SH-SY5Y (cell line): ENCODE measurements around the gene AKAP12.

Experiments
- GATA2 ChIP-seq: IDR thresholded peaks from 2 replicates; pipeline ENCODE4 v1.6.1; 2011; ENCODE audit warnings: mild to moderate bottlenecking, low read depth, low read length
- GATA3 ChIP-seq: IDR thresholded peaks from 2 replicates; pipeline ENCODE4 v1.6.1; 2011; ENCODE audit warnings: low read depth, mild to moderate bottlenecking, low read length, moderate library complexity

DNA sequence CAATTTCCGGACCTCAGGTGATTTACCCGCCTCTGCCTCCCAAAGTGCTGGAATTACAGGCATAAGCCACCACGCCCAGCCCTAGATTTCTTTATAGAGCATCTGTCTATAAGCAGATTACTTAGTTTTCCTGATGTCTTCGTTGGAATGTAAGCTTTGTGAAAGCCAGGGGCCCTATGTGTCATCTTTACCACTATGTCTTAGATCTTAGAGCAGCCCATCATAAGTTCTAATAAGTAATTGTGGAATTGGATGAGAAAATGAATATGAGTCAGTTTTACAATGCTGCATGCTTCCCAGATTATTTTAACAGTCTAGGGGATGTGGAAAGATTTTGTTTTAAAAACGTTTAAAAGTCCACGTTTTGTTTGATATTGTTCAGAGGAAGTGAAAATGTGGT lies 160.7 kb downstream of the AKAP12 start:
- TF ChIP-seq GATA2 (no peak), GATA3 (no peak)
